HEK293T (cell line): ENCODE data around the gene TGFBR2.

Experiments
- CTCF ChIA-PET: fragments of 350-600 bp; formaldehyde crosslinking; extraction: SDS; loops from one replicate; lab custom pipeline; 2021; ENCODE audit warnings: antibody characterized with exemption, inconsistent platforms; lab: Yijun Ruan, JAX
- POLR2A ChIA-PET: fragments of 350-600 bp; formaldehyde crosslinking; extraction: SDS; loops from one replicate; lab custom pipeline; 2020; ENCODE audit warnings: antibody characterized with exemption, inconsistent platforms; lab: Yijun Ruan, JAX
- DNase-seq: peaks from one replicate; pipeline ENCODE4 v3.0.0; 2012; ENCODE audit warnings: mixed read lengths; ENCODE audit errors: extremely low spot score
- ARNT ChIP-seq: fragments of 450-650 bp; IDR thresholded peaks from 2 replicates; pipeline ENCODE4 v1.6.1; 2017; ENCODE audit warnings: mild to moderate bottlenecking
- BHLHE40 ChIP-seq: fragments of 450-650 bp; IDR thresholded peaks from 2 replicates; pipeline ENCODE4 v1.6.1; 2016; ENCODE audit warnings: mild to moderate bottlenecking, moderate library complexity, borderline replicate concordance
- CTBP1 ChIP-seq: fragments of 450-650 bp; IDR thresholded peaks from 2 replicates; pipeline ENCODE4 v1.6.1; 2016; ENCODE audit warnings: borderline replicate concordance
- ELF4 ChIP-seq: fragments of 450-650 bp; IDR thresholded peaks from 2 replicates; pipeline ENCODE4 v1.6.1; 2017; ENCODE audit warnings: antibody characterized with exemption
- FOXA1 ChIP-seq: fragments of 450-650 bp; IDR thresholded peaks from 2 replicates; pipeline ENCODE4 v1.6.1; 2016; ENCODE audit warnings: mild to moderate bottlenecking
- FOXK2 ChIP-seq: fragments of 450-650 bp; IDR thresholded peaks from 2 replicates; pipeline ENCODE4 v1.6.1; 2016; ENCODE audit warnings: mild to moderate bottlenecking
- FOXM1 ChIP-seq: fragments of 450-650 bp; IDR thresholded peaks from 2 replicates; pipeline ENCODE4 v1.6.1; 2017; ENCODE audit warnings: mild to moderate bottlenecking, borderline replicate concordance
- HDGF ChIP-seq: fragments of 450-650 bp; IDR thresholded peaks from 2 replicates; pipeline ENCODE4 v1.6.1; 2017; ENCODE audit warnings: antibody characterized with exemption, borderline replicate concordance
- L3MBTL2 ChIP-seq: fragments of 450-650 bp; conservative IDR thresholded peaks from 2 replicates; pipeline ENCODE4 v1.6.1; 2016; ENCODE audit warnings: mild to moderate bottlenecking
- LEF1 ChIP-seq: fragments of 450-650 bp; IDR thresholded peaks from 2 replicates; pipeline ENCODE4 v1.6.1; 2017; ENCODE audit warnings: mild to moderate bottlenecking, borderline replicate concordance
- NFRKB ChIP-seq: fragments of 450-650 bp; IDR thresholded peaks from 2 replicates; pipeline ENCODE4 v1.6.1; 2016; ENCODE audit warnings: mild to moderate bottlenecking, moderate library complexity
- SP1 ChIP-seq: fragments of 450-650 bp; IDR thresholded peaks from 2 replicates; pipeline ENCODE4 v1.6.1; 2017
- SUZ12 ChIP-seq: fragments of 450-650 bp; IDR thresholded peaks from 2 replicates; pipeline ENCODE4 v1.6.1; 2016; ENCODE audit warnings: mild to moderate bottlenecking
- TARDBP ChIP-seq: fragments of 450-650 bp; IDR thresholded peaks from 2 replicates; pipeline ENCODE4 v1.6.1; 2016
- ZNF384 ChIP-seq: fragments of 450-650 bp; IDR thresholded peaks from 2 replicates; pipeline ENCODE4 v1.6.1; 2016
- TF ChIP-seq, protein P1 (sequence below): fragments of 450-650 bp; IDR thresholded peaks from 2 replicates; pipeline ENCODE4 v1.6.1; 2016

Gene TGFBR2

GRCh38 chr3:30711867-30712266 lies 105.5 kb downstream of the TGFBR2 start:
- TF ChIP-seq SUZ12 (no peak), FOXM1 (no peak), FOXK2 (no peak), L3MBTL2 (no peak), LEF1 (no peak), SP1 (no peak), FOXA1 (no peak), TARDBP (no peak), ELF4 (no peak), ARNT (no peak), BHLHE40 (no peak), CTBP1 (no peak), NFRKB (no peak)
- TF ChIP-seq, protein P1, sequence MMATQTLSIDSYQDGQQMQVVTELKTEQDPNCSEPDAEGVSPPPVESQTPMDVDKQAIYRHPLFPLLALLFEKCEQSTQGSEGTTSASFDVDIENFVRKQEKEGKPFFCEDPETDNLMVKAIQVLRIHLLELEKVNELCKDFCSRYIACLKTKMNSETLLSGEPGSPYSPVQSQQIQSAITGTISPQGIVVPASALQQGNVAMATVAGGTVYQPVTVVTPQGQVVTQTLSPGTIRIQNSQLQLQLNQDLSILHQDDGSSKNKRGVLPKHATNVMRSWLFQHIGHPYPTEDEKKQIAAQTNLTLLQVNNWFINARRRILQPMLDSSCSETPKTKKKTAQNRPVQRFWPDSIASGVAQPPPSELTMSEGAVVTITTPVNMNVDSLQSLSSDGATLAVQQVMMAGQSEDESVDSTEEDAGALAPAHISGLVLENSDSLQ: no peak
- ChIA-PET POLR2A (no interaction called here), CTCF (no interaction called here)
- no peak for DNase-seq

- ChIA-PET POLR2A (no interaction called here), CTCF (no interaction called here)
- no peak for DNase-seq
- no peak for TF ChIP-seq BHLHE40
- TF ChIP-seq SP1: no peak
- no peak for TF ChIP-seq SUZ12
- no peak for TF ChIP-seq FOXM1
- no peak for TF ChIP-seq TARDBP
- no peak for TF ChIP-seq CTBP1
- no peak for TF ChIP-seq ELF4
- no peak for TF ChIP-seq FOXK2
- TF ChIP-seq L3MBTL2: no peak
- no peak for TF ChIP-seq ARNT
- TF ChIP-seq, protein P1: no peak
- no peak for TF ChIP-seq FOXA1
- no peak for TF ChIP-seq LEF1
- no peak for TF ChIP-seq HDGF
- no peak for TF ChIP-seq NFRKB
- TF ChIP-seq ZNF384: no peak
Observed at GRCh38 chr3:30712991-30713390, 106.6 kb downstream of the TGFBR2 start.

GRCh38 chr3:30713885-30714503 lies 107.6 kb downstream of the TGFBR2 start:
- TF ChIP-seq CTBP1 (no peak), HDGF (no peak), FOXA1 (no peak), SUZ12 (no peak), SP1 (no peak), ELF4 (no peak), L3MBTL2 (no peak), BHLHE40 (no peak)
- CTCF ChIA-PET: no interaction called here
- POLR2A ChIA-PET: no interaction called here
- no peak for DNase-seq

DNA sequence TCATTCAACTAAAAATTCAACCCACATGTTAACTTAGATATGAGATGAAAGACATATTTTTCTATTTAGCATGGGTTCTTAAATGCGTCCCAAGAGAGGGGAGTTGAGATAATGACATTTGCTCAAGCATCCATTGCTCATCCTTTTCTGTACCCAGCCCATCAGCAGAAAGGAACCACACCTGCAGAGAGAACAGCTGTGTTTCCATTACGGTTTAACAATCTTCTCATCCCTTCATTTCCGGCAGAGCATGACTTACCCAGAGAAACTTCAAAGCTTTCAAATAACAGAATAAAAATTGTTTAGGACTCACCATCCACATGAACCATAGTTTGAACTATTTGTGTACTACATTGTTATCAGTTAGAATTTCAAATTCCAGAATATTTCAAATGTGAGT lies 113.1 kb downstream of the TGFBR2 start:
- CTCF ChIA-PET: no interaction called here
- POLR2A ChIA-PET: no interaction called here
- TF ChIP-seq FOXK2 (no peak), SP1 (no peak), TARDBP (no peak), ARNT (no peak), NFRKB (no peak)
- TF ChIP-seq, protein P1: no peak
- DNase-seq: no peak

DNA sequence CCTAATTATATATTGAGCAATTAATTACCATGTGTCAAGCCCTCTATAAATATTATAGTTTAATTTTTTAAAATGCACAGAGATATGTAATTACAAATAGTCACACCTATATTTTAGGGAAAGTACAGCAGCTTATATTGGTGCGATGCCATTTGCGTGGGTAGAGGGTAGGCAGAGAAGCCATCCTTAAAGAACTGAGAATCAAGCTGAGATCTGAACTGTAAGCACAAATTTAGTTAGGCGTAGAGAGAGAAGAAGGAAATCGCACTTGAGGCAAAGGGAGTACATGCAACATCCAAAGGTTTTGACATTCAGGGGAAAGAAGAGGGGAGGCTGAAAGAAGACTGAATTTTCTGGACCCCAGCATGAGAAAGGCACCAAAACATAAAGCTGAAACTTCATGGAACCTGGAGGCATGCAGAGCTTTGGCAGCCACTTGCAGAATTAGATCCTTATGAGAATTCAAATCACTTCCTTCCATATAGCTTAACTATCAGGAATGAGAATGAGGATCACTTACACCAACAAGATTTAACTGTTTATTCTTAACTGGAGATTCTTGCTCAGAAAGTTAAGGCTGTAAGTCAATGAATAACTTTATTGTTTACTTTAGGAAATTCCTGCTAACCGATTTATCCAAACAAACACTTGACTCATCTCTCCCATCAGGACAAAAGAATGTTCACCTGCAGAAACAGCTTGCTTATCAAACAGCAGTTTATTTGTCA lies 114.3 kb downstream of the TGFBR2 start:
- CTCF ChIA-PET: no interaction called here
- TF ChIP-seq SP1: no peak
- no peak for TF ChIP-seq ELF4
- TF ChIP-seq CTBP1: no peak
- no peak for TF ChIP-seq FOXA1
- TF ChIP-seq, protein P1: no peak
- TF ChIP-seq SUZ12: no peak
- TF ChIP-seq L3MBTL2: no peak
- TF ChIP-seq LEF1: no peak
- TF ChIP-seq TARDBP: no peak
- POLR2A ChIA-PET: no interaction called here
- DNase-seq: no peak

DNA sequence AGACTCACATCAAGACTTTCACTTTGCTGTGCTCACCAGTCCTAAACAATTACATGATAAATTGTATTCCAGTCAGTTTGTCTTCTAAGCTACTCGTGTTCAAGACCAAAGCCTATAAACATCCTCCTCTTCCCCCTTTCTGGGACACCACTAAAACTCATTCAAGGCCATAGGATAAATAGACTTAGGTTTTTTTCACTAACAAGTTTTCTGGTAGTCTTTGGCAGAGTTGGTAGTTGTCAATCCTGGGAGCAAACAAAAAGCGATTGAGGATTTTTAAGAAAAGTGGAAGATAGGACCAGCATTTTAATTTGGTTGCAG lies 114.9 kb downstream of the TGFBR2 start:
- CTCF ChIA-PET: no interaction called here

More for the DNA sequence above, 114.9 kb downstream of the TGFBR2 start:
- POLR2A ChIA-PET: no interaction called here
- TF ChIP-seq ZNF384 (no peak), SUZ12 (no peak), NFRKB (no peak), FOXM1 (no peak), FOXA1 (no peak), LEF1 (no peak), CTBP1 (no peak), FOXK2 (no peak), L3MBTL2 (no peak), BHLHE40 (no peak), ARNT (no peak), ELF4 (no peak)
- TF ChIP-seq, protein P1: no peak
- DNase-seq: no peak
